GM21526 (cell line): ENCODE measurements around the gene AFAP1.

Source experiments
- ATAC-seq: cut with Tn5 transposase; IDR thresholded peaks from one replicate; pipeline ENCODE4 v1.9.1; 2021; ENCODE audit warnings: moderate library complexity; ENCODE audit not compliant: unreplicated experiment, low FRiP score

The AFAP1 gene

DNA sequence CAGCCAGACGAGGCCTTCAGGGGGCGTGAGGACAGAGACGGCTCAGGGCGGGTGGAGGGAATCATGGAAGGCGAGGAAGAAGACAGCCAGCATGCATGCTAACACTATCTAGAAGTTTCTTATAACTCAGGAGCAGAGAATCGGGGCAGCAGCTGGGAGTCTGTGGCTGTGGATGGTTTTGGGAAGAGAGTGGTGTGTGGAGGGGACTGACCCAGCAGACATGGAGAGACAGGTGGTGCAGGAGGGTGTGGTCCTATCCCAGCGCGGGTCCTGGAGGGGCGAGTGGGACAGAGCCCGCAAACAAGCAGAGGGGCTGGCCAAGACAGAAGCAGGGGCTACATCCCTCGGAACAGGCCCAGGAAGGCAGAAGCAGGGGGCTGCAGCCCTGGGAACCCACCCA lies 192.1 kb downstream of the AFAP1 start:
- no peak for ATAC-seq

GRCh38 chr4:7747062-7747385 lies 192.6 kb downstream of the AFAP1 start:
- ATAC-seq = no peak

DNA sequence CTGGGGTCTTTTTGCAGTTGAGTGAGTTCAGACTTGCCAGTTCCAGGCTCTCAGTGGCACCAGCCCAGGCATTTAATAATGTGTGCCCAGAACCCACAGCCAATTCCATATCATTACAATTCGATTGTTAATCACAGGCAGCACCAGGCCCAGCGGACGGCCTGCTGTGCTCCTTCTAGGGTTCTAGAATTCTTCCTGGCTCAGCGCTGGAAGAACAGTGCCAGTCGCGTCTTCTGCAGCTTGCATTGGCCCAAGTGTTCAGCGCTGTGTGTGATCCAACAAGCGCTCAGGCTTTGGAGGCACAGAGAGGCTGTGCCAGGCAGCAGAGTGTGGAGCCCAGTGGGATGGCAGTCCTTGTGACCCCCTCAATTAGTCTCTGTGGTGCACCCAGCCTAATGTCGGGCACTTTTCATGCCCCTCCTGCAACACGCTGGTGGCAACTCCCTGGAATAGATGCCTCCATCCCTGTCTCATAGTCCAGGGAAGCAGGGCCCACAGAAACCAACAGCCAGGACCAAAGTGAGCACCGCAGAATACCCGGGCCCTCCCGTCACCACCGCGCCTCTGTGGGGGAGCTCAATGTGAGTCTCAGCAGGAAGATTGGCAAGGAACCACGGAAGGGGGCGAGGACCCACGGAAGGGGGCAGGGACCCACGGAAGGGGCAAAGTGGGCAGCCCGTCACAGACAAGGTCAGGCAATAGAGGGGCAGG lies 193.2 kb downstream of the AFAP1 start:
- no peak for ATAC-seq

GRCh38 chr4:7745301-7745885 lies 194.3 kb downstream of the AFAP1 start:
- ATAC-seq = no peak

- no peak for ATAC-seq
These were observed 195.4 kb downstream of the AFAP1 start for GRCh38 chr4:7744142-7744804.

GRCh38 chr4:7742807-7743280 lies 196.8 kb downstream of the AFAP1 start:
- ATAC-seq = no peak

DNA sequence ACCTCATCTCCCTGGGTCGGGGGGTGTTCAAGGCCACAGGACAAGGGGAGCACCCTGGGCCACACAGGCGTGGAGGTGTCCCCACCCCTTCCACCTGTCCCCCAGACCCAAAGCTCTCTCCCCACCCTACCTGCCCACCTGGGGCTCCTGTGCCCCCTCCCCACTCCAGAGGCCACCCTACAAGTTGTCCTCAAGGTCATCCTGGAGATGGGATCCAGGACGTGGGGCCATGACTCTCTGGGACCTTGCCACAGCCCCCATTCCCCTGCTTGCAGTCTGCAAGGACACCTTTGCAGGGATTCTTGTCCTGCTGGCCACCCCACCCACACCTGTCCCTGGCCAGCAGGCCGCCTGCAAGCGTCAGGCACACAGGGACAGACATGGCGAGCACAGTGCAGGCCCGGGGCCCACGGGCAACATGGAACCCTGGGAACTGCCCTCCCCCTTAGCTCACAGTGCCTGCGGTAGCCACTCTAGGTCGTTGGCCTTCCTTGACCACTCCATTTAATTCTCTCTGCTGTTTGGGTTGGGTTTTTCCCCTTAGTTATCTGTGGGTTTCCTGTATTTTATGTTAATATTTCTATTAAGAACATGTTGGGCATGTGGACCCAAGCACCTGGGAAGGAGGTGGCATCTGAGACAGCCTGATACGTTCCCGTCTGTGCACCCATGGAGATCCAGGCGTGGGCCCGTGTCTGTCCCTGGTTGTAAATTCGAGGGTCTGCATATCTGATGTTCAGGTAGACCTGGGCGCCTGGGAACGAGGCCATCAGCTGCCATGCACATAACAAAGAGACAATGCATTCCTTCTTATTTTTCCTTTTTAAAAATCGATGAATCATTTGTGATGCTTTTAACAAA lies 197.5 kb downstream of the AFAP1 start:
- no peak for ATAC-seq

DNA sequence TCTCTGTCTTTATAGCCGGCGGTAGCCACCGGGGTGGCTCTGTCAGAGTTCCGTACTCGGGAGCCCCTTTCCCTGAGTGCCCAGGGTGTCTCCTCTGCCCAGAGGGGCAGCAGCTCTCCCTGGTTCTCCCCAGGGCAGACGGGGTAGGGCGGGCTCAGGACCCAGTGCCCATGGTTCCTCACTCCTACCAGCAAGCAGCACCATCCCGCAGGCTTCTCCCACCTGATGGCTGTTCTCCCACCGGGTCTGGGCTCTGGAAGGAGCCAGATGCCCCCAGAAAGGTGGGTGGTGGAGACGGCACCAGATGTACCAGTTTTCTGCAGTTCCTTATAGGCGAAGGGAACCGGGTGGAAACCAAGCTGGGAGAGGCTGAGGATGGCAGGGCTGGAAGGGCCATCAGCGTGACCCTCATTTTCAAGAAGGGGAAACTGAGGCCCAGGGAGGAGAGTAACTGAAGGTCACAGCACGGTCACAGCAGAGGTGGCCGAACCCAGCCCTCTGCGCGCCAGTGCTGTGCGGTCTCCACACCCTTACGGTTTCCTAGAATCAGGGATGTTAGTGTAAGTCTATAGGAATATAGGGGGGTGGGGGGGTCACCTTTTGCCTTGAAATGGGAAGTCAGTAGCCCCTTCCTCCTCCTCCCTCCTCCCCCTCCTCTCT lies 198.7 kb downstream of the AFAP1 start:
- no peak for ATAC-seq

- no peak for ATAC-seq
These were observed 199.5 kb downstream of the AFAP1 start for GRCh38 chr4:7739918-7740865.

- no peak for ATAC-seq
These were observed 200.4 kb downstream of the AFAP1 start for GRCh38 chr4:7739077-7739917.

GRCh38 chr4:7738458-7739076 lies 201.1 kb downstream of the AFAP1 start:
- ATAC-seq = no peak

GRCh38 chr4:7737752-7738457 lies 201.8 kb downstream of the AFAP1 start:
- ATAC-seq = no peak

- no peak for ATAC-seq
These were observed 202.4 kb downstream of the AFAP1 start for GRCh38 chr4:7737268-7737645.

DNA sequence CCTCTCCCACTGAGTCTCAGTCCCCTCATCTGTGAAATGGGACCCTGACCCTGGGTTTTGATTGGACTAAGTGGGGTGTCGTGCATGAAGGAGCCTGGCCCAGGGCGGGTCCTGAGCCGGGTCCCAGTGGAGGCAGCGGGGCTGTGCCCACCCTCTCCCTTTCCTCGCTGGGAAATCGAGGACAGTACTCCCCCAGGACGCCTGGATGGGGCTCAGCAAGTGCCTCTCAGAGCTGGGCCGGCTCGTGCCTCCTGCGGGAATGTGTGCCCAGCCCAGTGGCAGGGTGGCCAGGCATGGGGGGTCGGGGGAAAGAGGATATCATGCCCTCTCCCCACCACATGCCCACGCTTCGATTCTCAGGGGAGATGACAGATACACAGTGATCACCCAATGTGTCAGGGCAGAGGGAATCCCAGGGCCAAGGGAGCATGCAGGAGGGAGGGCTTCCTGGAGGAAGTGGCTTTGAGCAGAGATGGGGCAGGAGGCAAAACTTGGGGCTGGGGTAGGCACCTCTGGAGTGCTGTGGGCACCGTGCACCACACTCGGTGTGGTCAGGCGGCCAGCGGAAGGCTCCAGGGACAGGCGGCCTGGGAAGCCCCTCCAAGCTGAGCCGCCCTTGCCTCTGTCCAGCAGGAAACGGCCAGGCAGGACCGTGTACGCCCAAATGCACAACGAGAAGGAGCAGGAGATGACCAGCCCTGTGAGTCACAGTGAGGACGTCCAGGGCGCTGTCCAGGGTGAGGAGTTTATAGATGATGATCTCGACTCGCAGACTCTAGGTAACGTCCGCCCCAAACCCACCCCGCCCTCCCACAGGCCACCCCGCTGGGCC lies 203.0 kb downstream of the AFAP1 start:
- ATAC-seq = no peak

DNA sequence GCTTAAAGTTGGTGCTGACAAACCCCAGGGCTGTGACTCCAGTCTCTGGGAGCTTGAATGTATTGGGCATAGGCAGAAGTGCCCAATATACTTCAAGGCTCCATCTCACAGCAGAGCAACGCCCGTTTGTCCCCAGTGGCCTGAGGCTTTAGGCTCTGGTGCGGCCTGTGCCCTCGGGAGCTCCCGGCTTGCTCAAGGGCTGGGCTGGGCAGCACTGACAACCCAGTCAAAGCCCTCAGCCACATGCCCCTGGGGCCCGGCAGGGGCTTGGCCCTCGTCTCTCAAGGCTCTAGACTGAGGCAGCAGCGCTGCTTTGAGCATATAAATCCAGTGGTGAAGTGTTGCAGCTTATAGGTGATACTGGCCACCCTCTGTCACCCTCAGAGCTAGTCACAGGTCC lies 203.7 kb downstream of the AFAP1 start:
- ATAC-seq = no peak

GRCh38 chr4:7735395-7735794 lies 204.3 kb downstream of the AFAP1 start:
- no peak for ATAC-seq
